ENCODE measurements around the gene CDK12. TPM values are rescaled to one million over a fixed set of nuclear protein-coding genes. Genes with fewer than 3 reads are reported as not detected.

Gene CDK12
- total RNA-seq, 1 donor from 2014 or later: 36.8 TPM

DNA sequence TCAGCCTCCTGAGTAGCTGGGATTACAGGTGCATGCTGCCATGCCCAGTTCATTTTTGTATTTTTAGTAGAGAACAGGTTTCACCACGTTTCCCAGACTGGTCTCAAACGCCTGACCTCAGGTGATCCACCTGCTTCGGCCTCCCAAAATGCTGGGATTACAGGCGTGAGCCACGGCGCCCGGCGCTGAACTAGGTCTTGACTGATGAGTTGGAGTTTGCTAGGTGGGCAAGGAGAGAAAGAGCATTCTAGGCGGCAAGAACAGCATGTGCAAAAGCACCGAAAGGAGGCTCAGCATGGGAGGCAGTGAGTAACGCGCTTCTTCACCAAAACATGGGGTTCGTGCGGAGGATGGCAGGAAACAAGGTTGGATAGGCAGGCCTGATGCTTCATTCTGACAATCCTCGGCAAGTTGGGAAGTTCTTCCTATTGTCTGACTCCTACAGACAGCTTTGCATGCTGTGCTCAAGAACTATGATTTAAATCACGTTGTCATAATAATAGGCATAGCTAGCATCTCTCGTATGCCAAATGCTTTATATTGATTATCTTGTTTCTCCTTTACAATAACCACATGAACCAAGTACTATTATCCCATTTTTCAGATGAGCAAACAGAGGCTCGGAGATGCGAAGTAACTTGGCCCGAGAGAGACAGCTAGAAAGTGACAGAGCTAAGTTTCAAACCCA is 119.9 kb downstream of the CDK12 start:
- Histone ChIP-seq H3K36me3 (no peaks in the 10 kb centered on the region), H3K27ac (no peak overlapping the region), H3K4me1 (no peaks in the 10 kb centered on the region), H3K4me3 (no peak overlapping the region), H3K27me3 (no peaks in the 10 kb centered on the region), H3K9me3 (no peaks in the 10 kb centered on the region)
- TF ChIP-seq POLR2AphosphoS5 (IDR thresholded peaks at IDR 0.05; ENCODE audit: insufficient read depth in 1 of 2, low read depth in 1 of 2): no peak
- intact Hi-C loops (cut with DNase I): no loop called here
- DNase-seq (ENCODE audit: extremely low spot score in 2 of 2): no peak

- Histone ChIP-seq H3K36me3 (no peaks in the 10 kb centered on the region), H3K4me3 (no peak overlapping the region), H3K27ac (no peak overlapping the region), H3K27me3 (no peaks in the 10 kb centered on the region), H3K9me3 (no peaks in the 10 kb centered on the region), H3K4me1 (no peaks in the 10 kb centered on the region)
- TF ChIP-seq, protein P1, sequence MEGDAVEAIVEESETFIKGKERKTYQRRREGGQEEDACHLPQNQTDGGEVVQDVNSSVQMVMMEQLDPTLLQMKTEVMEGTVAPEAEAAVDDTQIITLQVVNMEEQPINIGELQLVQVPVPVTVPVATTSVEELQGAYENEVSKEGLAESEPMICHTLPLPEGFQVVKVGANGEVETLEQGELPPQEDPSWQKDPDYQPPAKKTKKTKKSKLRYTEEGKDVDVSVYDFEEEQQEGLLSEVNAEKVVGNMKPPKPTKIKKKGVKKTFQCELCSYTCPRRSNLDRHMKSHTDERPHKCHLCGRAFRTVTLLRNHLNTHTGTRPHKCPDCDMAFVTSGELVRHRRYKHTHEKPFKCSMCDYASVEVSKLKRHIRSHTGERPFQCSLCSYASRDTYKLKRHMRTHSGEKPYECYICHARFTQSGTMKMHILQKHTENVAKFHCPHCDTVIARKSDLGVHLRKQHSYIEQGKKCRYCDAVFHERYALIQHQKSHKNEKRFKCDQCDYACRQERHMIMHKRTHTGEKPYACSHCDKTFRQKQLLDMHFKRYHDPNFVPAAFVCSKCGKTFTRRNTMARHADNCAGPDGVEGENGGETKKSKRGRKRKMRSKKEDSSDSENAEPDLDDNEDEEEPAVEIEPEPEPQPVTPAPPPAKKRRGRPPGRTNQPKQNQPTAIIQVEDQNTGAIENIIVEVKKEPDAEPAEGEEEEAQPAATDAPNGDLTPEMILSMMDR (IDR thresholded peaks at IDR 0.05): no peak
- no peak for TF ChIP-seq POLR2A (IDR thresholded peaks at IDR 0.05)
- TF ChIP-seq POLR2AphosphoS5 (IDR thresholded peaks at IDR 0.05; ENCODE audit: insufficient read depth in 1 of 2, low read depth in 1 of 2): no peak
- no peak for DNase-seq (ENCODE audit: extremely low spot score in 2 of 2)
- intact Hi-C loops (cut with DNase I): no loop called here
These were observed 120.4 kb downstream of the CDK12 start for GRCh38 chr17:39581759-39582085.

GRCh38 chr17:39582658-39583057 is 121.4 kb downstream of the CDK12 start:
- DNase-seq (ENCODE audit: extremely low spot score in 2 of 2): no peak
- no peak for TF ChIP-seq POLR2A (IDR thresholded peaks at IDR 0.05)
- TF ChIP-seq, protein P1 (IDR thresholded peaks at IDR 0.05): no peak
- no peak for TF ChIP-seq POLR2AphosphoS5 (IDR thresholded peaks at IDR 0.05; ENCODE audit: insufficient read depth in 1 of 2, low read depth in 1 of 2)
- Histone ChIP-seq H3K36me3 (no peaks in the 10 kb centered on the region), H3K4me3 (no peak overlapping the region), H3K9me3 (no peaks in the 10 kb centered on the region), H3K4me1 (no peaks in the 10 kb centered on the region), H3K27me3 (no peaks in the 10 kb centered on the region), H3K27ac (no peak overlapping the region)
- intact Hi-C loops (cut with DNase I): no loop called here

Small RNAs within 50 kb of the gene (small RNA-seq; reads per million reads assigned to genes)
- not detected for gene RNU6-233P

Other genes with a start within 250 kb of the CDK12 start
- 0.98 TPM for gene STAC2, start 235.5 kb upstream of the CDK12 start, total RNA-seq
- 15.7 TPM for gene FBXL20, start 59.9 kb upstream of the CDK12 start, total RNA-seq
- 23.1 TPM for gene MED1, start 10.2 kb upstream of the CDK12 start, total RNA-seq
- gene NEUROD2, start 146.4 kb downstream of the CDK12 start, total RNA-seq: not detected
- 9.3 TPM for gene PPP1R1B, start 165.5 kb downstream of the CDK12 start, total RNA-seq
- 148 TPM for gene STARD3, start 175.7 kb downstream of the CDK12 start, total RNA-seq
- gene TCAP, start 203.9 kb downstream of the CDK12 start, total RNA-seq: 0.49 TPM
- gene PNMT, start 207.0 kb downstream of the CDK12 start, total RNA-seq: 5.6 TPM
- gene PGAP3, start 226.6 kb downstream of the CDK12 start, total RNA-seq: 17.7 TPM
- 52.1 TPM for gene ERBB2, start 238.6 kb downstream of the CDK12 start, total RNA-seq

All from vagina (tissue), 2 donors.